A549 (cell line): Measurements from ENCODE around the gene KRTAP6-1. TPM values are rescaled to one million over a fixed set of nuclear protein-coding genes. Genes with fewer than 3 reads are reported as not detected.

ENCODE experiments used
- ATAC-seq, 2 experiments: fragments of 200-7000 bp in 1 of 2; fragments of >200 bp in 1 of 2; cut with Nextera tagmentation in 1 of 2; cut with Tn5 transposase in 1 of 2; 3 replicates each; pipeline versions ENCODE4 v1.8.0 to v1.9.1; 2018 to 2020; ENCODE audit warnings: mild to moderate bottlenecking in 1 of 2, moderate library complexity in 1 of 2
- CTCF ChIA-PET: fragments of 300-600 bp; sonication (Branson Sonifier 250); formaldehyde crosslinking; extraction: SDS; loops from one replicate; lab custom pipeline; 2021; ENCODE audit warnings: antibody characterized with exemption, inconsistent platforms; lab: Yijun Ruan, JAX
- POLR2A ChIA-PET: fragments of 350-600 bp; formaldehyde crosslinking; extraction: SDS; loops from one replicate; lab custom pipeline; 2021; ENCODE audit warnings: antibody characterized with exemption, inconsistent platforms; lab: Yijun Ruan, JAX
- DNase-seq, 2 experiments: peaks; one replicate each; pipeline versions ENCODE4 v3.0.0 to v3.0.0-alpha.2; 2011 to 2016; ENCODE audit warnings: low read depth in 1 of 2, low spot score in 1 of 2
- FAIRE-seq: peaks from 2 replicates; lab custom pipeline; 2011; peaks lifted over from hg19 to GRCh38; lab: Jason Lieb, UNC
- H3K27ac ChIP-seq, 2 experiments: fragments of >200 bp; sonication (Bioruptor Twin); formaldehyde crosslinking; 3 replicates each; pipeline ENCODE4 v1.5.1; 2016 to 2017
- H3K4me1 ChIP-seq: fragments of >200 bp; sonication (Bioruptor Twin); formaldehyde crosslinking; 3 replicates; pipeline ENCODE4 v1.6.1; 2016
- H3K4me2 ChIP-seq: fragments of >200 bp; sonication (Bioruptor Twin); formaldehyde crosslinking; 3 replicates; pipeline ENCODE4 v1.6.1; 2016
- H3K4me3 ChIP-seq: fragments of >200 bp; sonication (Bioruptor Twin); formaldehyde crosslinking; 3 replicates; pipeline ENCODE4 v1.5.1; 2016
- H3K9me3 ChIP-seq: fragments of >200 bp; sonication (Bioruptor Twin); formaldehyde crosslinking; 3 replicates; pipeline ENCODE4 v1.6.1; 2016
- CBX8 ChIP-seq: fragments of 200-600 bp; sonication (generic); IDR thresholded peaks from 2 replicates; pipeline ENCODE4 v1.6.1; 2016
- CEBPB ChIP-seq, 2 experiments: fragments of >200 bp in 1 of 2; sonication (Bioruptor Twin) in 1 of 2; formaldehyde crosslinking in 1 of 2; IDR thresholded peaks; 2 replicates each; pipeline ENCODE4 v1.6.1; 2012 to 2016
- CHD2 ChIP-seq: fragments of 150-350 bp; IDR thresholded peaks from 2 replicates; pipeline ENCODE4 v1.6.1; 2014; ENCODE audit warnings: low read length; ENCODE audit not compliant: partially characterized antibody
- ESRRA ChIP-seq: fragments of 150-350 bp; IDR thresholded peaks from 2 replicates; pipeline ENCODE4 v1.6.1; 2014; ENCODE audit warnings: mild to moderate bottlenecking, low read length, borderline replicate concordance
- FOSB ChIP-seq: fragments of 250-450 bp; sonication (Bioruptor Pico); IDR thresholded peaks from 2 replicates; pipeline ENCODE4 v1.5.0; 2020; ENCODE audit warnings: mild to moderate bottlenecking, moderate library complexity
- GATA3 ChIP-seq: IDR thresholded peaks from 2 replicates; pipeline ENCODE4 v1.6.1; 2012; ENCODE audit warnings: borderline replicate concordance
- HDAC2 ChIP-seq: fragments of 200-600 bp; sonication (generic); IDR thresholded peaks from 2 replicates; pipeline ENCODE4 v1.6.1; 2016
- HEYL ChIP-seq: fragments of 250-450 bp; sonication (Bioruptor Pico); IDR thresholded peaks from 2 replicates; pipeline ENCODE4 v1.8.0; 2021; ENCODE audit warnings: mild to moderate bottlenecking, moderate library complexity
- HOXB13 ChIP-seq: fragments of 250-450 bp; sonication (Bioruptor Pico); IDR thresholded peaks from 2 replicates; pipeline ENCODE4 v1.5.0; 2020; ENCODE audit warnings: low read depth, mild to moderate bottlenecking, moderate library complexity
- HOXB5 ChIP-seq: fragments of 250-450 bp; sonication (Bioruptor Pico); IDR thresholded peaks from 2 replicates; pipeline ENCODE4 v1.5.0; 2020; ENCODE audit warnings: mild to moderate bottlenecking, moderate library complexity
- JUN ChIP-seq, 2 experiments: fragments of >200 bp; sonication (Bioruptor Twin); formaldehyde crosslinking; IDR thresholded peaks; 2 replicates in 1 of 2; 3 replicates in 1 of 2; pipeline ENCODE4 v1.6.1; 2016 to 2017
- JUNB ChIP-seq: fragments of >200 bp; sonication (Bioruptor Twin); formaldehyde crosslinking; IDR thresholded peaks from 2 replicates; pipeline ENCODE4 v1.6.1; 2016
- MYC ChIP-seq: IDR thresholded peaks from 2 replicates; pipeline ENCODE4 v1.6.1; 2012; ENCODE audit warnings: mild to moderate bottlenecking, inconsistent platforms, low read length, improper control_type of control experiment, borderline replicate concordance
- NFE2L2 ChIP-seq: fragments of 150-350 bp; conservative IDR thresholded peaks from 2 replicates; pipeline ENCODE4 v1.6.1; 2014; ENCODE audit warnings: low read length
- NPAS2 ChIP-seq: fragments of 250-450 bp; sonication (Bioruptor Pico); IDR thresholded peaks from 2 replicates; pipeline ENCODE4 v1.8.0; 2022; ENCODE audit warnings: mild to moderate bottlenecking, moderate library complexity, borderline replicate concordance
- PHF8 ChIP-seq: fragments of 200-600 bp; sonication (generic); IDR thresholded peaks from 2 replicates; pipeline ENCODE4 v1.6.1; 2016; ENCODE audit warnings: low read depth, mild to moderate bottlenecking, antibody characterized with exemption, moderate library complexity, borderline replicate concordance
- POLR2A ChIP-seq: IDR thresholded peaks from 2 replicates; pipeline ENCODE4 v1.6.1; 2012; ENCODE audit warnings: mild to moderate bottlenecking, low read length
- RAD21 ChIP-seq, 2 experiments: fragments of >200 bp in 1 of 2; sonication (Bioruptor Twin) in 1 of 2; formaldehyde crosslinking in 1 of 2; IDR thresholded peaks in 1 of 2; conservative IDR thresholded peaks in 1 of 2; 2 replicates in 1 of 2; 3 replicates in 1 of 2; pipeline ENCODE4 v1.6.1; 2012 to 2018; ENCODE audit warnings: inconsistent platforms in 1 of 2
- RARB ChIP-seq: fragments of 250-450 bp; sonication (Bioruptor Pico); IDR thresholded peaks from 2 replicates; pipeline ENCODE4 v1.8.0; 2021; ENCODE audit warnings: mild to moderate bottlenecking, moderate library complexity
- RCOR1 ChIP-seq: fragments of 150-350 bp; IDR thresholded peaks from 2 replicates; pipeline ENCODE4 v1.6.1; 2014; ENCODE audit warnings: antibody characterized with exemption, low read length, low read depth
- RFX5 ChIP-seq: fragments of 450-650 bp; IDR thresholded peaks from 2 replicates; pipeline ENCODE4 v1.7.1; 2014; ENCODE audit warnings: antibody characterized with exemption, mild to moderate bottlenecking, moderate library complexity
- SMC3 ChIP-seq: fragments of >200 bp; sonication (Bioruptor Twin); formaldehyde crosslinking; IDR thresholded peaks from 3 replicates; pipeline ENCODE4 v1.6.1; 2018; ENCODE audit warnings: inconsistent platforms
- SREBF2 ChIP-seq: fragments of 450-650 bp; IDR thresholded peaks from 2 replicates; pipeline ENCODE4 v1.6.1; 2014; ENCODE audit warnings: mild to moderate bottlenecking, moderate library complexity
- ZSCAN20 ChIP-seq: fragments of 250-450 bp; sonication (Bioruptor Pico); IDR thresholded peaks from 2 replicates; pipeline ENCODE4 v1.8.0; 2022; ENCODE audit warnings: mild to moderate bottlenecking, moderate library complexity
- WGBS: methylation state at CpG from one replicate; pipeline ENCODE4 v1.1.6; 2017; ENCODE audit errors: missing lambda C conversion rate; 5-methylcytosine and 5-hydroxymethylcytosine counted together
- polyA plus RNA-seq, 4 experiments: library from polyadenylated mRNA; depleted of rRNA in 3 of 4; stranded (reverse); fragments of >200 nt; fragmentation: RNase III in 1 of 4; extraction: RNeasy Plus Mini Kit Qiagen cat#74134 plus additional on column Dnase treatment in 1 of 4; gene quantifications; 2 replicates in 3 of 4; 3 replicates in 1 of 4; pipeline ENCODE4 v1.2.3, GENCODE V29; 2011 to 2017
- TF ChIP-seq, protein P1 (sequence below): fragments of 150-350 bp; IDR thresholded peaks from 2 replicates; pipeline ENCODE4 v1.6.1; 2014; ENCODE audit warnings: low read depth, mild to moderate bottlenecking, low read length
- TF ChIP-seq, protein P2 (sequence below): IDR thresholded peaks from 2 replicates; pipeline ENCODE4 v1.6.1; 2012
- TF ChIP-seq, protein P3 (sequence below): fragments of >200 bp; sonication (Bioruptor Twin); formaldehyde crosslinking; IDR thresholded peaks from 3 replicates; pipeline ENCODE4 v1.5.1; 2016
- TF ChIP-seq, protein P4 (sequence below): IDR thresholded peaks from 2 replicates; pipeline ENCODE4 v1.6.1; 2012

KRTAP6-1 gene
- polyA plus RNA-seq, 2 of the 4 experiments (the other 2 are of a cell fraction): not detected

DNA sequence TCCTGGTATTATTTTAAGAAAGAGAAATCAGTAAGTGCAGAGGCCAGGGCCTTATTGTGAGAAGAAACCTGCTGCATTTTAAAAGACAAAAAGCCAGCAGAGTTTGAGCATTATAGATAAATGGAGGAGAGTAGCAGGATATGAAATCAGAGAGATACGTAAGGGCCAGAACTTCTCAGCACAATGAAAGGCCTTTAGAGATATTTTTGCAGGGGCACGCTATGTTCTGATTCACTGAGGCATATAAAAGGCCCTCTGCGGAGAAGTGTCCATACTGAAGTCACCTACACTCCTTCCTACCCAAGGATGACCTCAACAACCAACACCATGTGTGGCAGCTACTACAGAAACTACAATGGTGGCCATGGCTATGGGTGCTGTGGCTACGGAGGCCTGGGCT, 21.6 kb downstream of the KRTAP6-1 start, which contains the start of gene KRTAP6-3:
Gene KRTAP6-3 (plus strand): TSS at position 301 of the 400 bp plus-strand sequence. CDS start 6 bp downstream, at position 307.
- H3K9me3 ChIP-seq: no peaks in the 10 kb centered on the region
- ATAC-seq: no peak
- FAIRE-seq: no peak
- no peak within 1 kb of the TSS for H3K4me3 ChIP-seq
- ChIA-PET POLR2A (no interaction called here), CTCF (no interaction called here)
- no peak within 1 kb of the TSS for H3K27ac ChIP-seq
- no peak for TF ChIP-seq CHD2
- TF ChIP-seq, protein P1, sequence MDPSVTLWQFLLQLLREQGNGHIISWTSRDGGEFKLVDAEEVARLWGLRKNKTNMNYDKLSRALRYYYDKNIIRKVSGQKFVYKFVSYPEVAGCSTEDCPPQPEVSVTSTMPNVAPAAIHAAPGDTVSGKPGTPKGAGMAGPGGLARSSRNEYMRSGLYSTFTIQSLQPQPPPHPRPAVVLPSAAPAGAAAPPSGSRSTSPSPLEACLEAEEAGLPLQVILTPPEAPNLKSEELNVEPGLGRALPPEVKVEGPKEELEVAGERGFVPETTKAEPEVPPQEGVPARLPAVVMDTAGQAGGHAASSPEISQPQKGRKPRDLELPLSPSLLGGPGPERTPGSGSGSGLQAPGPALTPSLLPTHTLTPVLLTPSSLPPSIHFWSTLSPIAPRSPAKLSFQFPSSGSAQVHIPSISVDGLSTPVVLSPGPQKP: no peak
- TF ChIP-seq, protein P2, sequence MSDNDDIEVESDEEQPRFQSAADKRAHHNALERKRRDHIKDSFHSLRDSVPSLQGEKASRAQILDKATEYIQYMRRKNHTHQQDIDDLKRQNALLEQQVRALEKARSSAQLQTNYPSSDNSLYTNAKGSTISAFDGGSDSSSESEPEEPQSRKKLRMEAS: no peak
- TF ChIP-seq SMC3: no peak
- no peak for TF ChIP-seq PHF8
- TF ChIP-seq NFE2L2: no peak
- TF ChIP-seq NPAS2 (CRISPR knock-in tag): no peak
- no peak for DNase-seq
- 12% methylated on average over 3 of the region's 4 CpGs for WGBS
- no peaks in the 10 kb centered on the region for H3K4me1 ChIP-seq
- no peak within 1 kb of the TSS for H3K4me2 ChIP-seq

DNA sequence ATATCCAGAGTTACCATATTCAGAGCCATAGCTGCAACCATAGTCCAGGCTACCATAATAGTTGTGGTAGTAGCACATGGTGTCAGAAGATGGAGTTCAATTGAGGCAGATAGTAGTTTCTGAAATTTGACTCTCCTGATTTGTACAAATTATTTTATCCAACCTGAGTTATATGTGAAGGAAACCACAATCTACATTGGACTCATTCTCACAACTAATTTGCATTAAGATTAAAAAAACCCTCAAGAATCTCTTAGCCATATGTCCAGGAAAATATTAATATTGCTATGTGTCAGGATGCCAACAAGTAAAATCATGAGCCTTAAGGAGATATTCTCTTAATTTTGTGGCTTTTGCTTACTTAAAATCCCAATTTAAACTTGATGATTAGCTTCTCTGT, 23.4 kb downstream of the KRTAP6-1 start, which contains the start of gene KRTAP22-2:
Gene KRTAP22-2 (minus strand): TSS at position 101 of the 400 bp plus-strand sequence.
- POLR2A ChIA-PET: no interaction called here
- no peak within 1 kb of the TSS for H3K4me2 ChIP-seq
- no peak within 1 kb of the TSS for H3K27ac ChIP-seq
- TF ChIP-seq, protein P1: no peak
- TF ChIP-seq ESRRA (no peak), POLR2A (no peak), NPAS2 (CRISPR knock-in tag) (no peak), FOSB (CRISPR knock-in tag) (no peak), JUN (IDR thresholded peaks at IDR 0.05) (no peak), MYC (no peak), RARB (CRISPR knock-in tag) (no peak)
- TF ChIP-seq, all 56 proteins: peak for 0
- CTCF ChIA-PET: no interaction called here
- DNase-seq: no peak
- no peak for FAIRE-seq
- no peaks in the 10 kb centered on the region for H3K9me3 ChIP-seq
- no peak for ATAC-seq
- H3K4me1 ChIP-seq: no peaks in the 10 kb centered on the region
- H3K4me3 ChIP-seq: no peak within 1 kb of the TSS

DNA sequence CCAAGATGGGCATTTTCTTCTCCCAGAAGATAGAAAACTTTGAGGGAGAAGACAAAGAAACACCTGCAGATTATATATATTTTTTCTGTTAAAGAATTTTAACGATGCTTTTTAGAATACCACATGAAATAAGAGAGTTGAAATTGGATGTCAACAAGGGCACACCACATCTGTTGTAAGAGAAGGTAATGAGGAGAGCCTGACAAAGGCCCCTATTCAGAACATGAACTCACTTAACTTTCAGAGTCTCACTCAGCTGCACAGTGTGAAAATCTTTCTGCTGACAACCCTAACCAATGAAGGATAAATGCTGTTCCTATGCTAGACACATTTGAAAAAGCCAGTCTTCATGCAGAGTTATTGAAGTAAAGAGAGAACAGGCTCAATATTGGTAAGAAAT, 30.9 kb downstream of the KRTAP6-1 start:
- Histone ChIP-seq H3K4me3 (no peak overlapping the region), H3K9me3 (no peaks in the 10 kb centered on the region), H3K27ac (no peak overlapping the region), H3K4me1 (no peaks in the 10 kb centered on the region), H3K4me2 (no peak overlapping the region)
- no peak for FAIRE-seq
- no peak for DNase-seq
- WGBS: 3% methylated on average over 1 of the region's 1 CpG
- TF ChIP-seq NFE2L2 (no peak), HOXB13 (no peak), RAD21 (conservative IDR thresholded peaks at IDR 0.05 in 1 of 2, IDR thresholded peaks at IDR 0.05 in 1 of 2) (no peak), RCOR1 (no peak), CEBPB (IDR thresholded peaks at IDR 0.05) (no peak), HDAC2 (no peak), GATA3 (no peak), JUNB (no peak), ZSCAN20 (CRISPR knock-in tag) (no peak), SREBF2 (no peak), RFX5 (no peak), HOXB5 (CRISPR knock-in tag) (no peak), JUN (IDR thresholded peaks at IDR 0.05) (no peak), CBX8 (no peak), HEYL (CRISPR knock-in tag) (no peak)
- TF ChIP-seq, protein P3, sequence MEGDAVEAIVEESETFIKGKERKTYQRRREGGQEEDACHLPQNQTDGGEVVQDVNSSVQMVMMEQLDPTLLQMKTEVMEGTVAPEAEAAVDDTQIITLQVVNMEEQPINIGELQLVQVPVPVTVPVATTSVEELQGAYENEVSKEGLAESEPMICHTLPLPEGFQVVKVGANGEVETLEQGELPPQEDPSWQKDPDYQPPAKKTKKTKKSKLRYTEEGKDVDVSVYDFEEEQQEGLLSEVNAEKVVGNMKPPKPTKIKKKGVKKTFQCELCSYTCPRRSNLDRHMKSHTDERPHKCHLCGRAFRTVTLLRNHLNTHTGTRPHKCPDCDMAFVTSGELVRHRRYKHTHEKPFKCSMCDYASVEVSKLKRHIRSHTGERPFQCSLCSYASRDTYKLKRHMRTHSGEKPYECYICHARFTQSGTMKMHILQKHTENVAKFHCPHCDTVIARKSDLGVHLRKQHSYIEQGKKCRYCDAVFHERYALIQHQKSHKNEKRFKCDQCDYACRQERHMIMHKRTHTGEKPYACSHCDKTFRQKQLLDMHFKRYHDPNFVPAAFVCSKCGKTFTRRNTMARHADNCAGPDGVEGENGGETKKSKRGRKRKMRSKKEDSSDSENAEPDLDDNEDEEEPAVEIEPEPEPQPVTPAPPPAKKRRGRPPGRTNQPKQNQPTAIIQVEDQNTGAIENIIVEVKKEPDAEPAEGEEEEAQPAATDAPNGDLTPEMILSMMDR: no peak
- TF ChIP-seq, protein P4, sequence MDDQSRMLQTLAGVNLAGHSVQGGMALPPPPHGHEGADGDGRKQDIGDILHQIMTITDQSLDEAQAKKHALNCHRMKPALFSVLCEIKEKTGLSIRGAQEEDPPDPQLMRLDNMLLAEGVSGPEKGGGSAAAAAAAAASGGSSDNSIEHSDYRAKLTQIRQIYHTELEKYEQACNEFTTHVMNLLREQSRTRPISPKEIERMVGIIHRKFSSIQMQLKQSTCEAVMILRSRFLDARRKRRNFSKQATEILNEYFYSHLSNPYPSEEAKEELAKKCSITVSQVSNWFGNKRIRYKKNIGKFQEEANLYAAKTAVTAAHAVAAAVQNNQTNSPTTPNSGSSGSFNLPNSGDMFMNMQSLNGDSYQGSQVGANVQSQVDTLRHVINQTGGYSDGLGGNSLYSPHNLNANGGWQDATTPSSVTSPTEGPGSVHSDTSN: no peak
- CTCF ChIA-PET: no interaction called here
- POLR2A ChIA-PET: no interaction called here
- ATAC-seq: no peak
